C4-2B (cell line): ENCODE measurements around the gene TMOD1.

Experiments
- H3K27ac ChIP-seq: fragments of 450-650 bp; 2 replicates; pipeline ENCODE4 v1.5.1; 2017
- CTCF ChIP-seq: fragments of 450-650 bp; conservative IDR thresholded peaks from 2 replicates; pipeline ENCODE4 v1.5.1; 2017; ENCODE audit warnings: mild to moderate bottlenecking
- ZFX ChIP-seq: fragments of 450-650 bp; IDR thresholded peaks from 2 replicates; pipeline ENCODE4 v1.6.1; 2017

Gene TMOD1

GRCh38 chr9:97632985-97633858 lies 131.8 kb downstream of the TMOD1 start, which contains the start of the genes NCBP1 and TSTD2:
TSS of gene NCBP1 (plus strand) at chr9:97633821. CDS start at chr9:97633882, 61 bp downstream.
TSS of gene TSTD2 (minus strand) at chr9:97633368. CDS start at chr9:97627562, 5,806 bp downstream.
- peak within 1 kb of the TSS; percentile 97 for H3K27ac ChIP-seq
- no peak for TF ChIP-seq CTCF
- peak; percentile 2; the same call in 1 of the 2 replicates for TF ChIP-seq ZFX

- H3K27ac ChIP-seq = peak overlapping the region; percentile 97
- TF ChIP-seq ZFX (peak; percentile 49; the same call in 1 of the 2 replicates), CTCF (no peak)
Measured at GRCh38 chr9:97633859-97634490, 132.5 kb downstream of the TMOD1 start.

- no peak for TF ChIP-seq ZFX
- H3K27ac ChIP-seq = peak overlapping the region; percentile 13
Measured at GRCh38 chr9:97635026-97635425, 133.6 kb downstream of the TMOD1 start.

GRCh38 chr9:97636903-97637302 lies 135.4 kb downstream of the TMOD1 start:
- no peak overlapping the region for H3K27ac ChIP-seq
- no peak for TF ChIP-seq ZFX
- no peak for TF ChIP-seq CTCF

GRCh38 chr9:97638666-97639065 lies 137.2 kb downstream of the TMOD1 start:
- no peak overlapping the region for H3K27ac ChIP-seq
- no peak; the same call in 1 of the 2 replicates for TF ChIP-seq CTCF

- no peak for TF ChIP-seq ZFX
- no peak overlapping the region for H3K27ac ChIP-seq
Measured at GRCh38 chr9:97640325-97640724, 138.9 kb downstream of the TMOD1 start.

- H3K27ac ChIP-seq = no peak overlapping the region
- no peak for TF ChIP-seq CTCF
- no peak for TF ChIP-seq ZFX
Measured at GRCh38 chr9:97645720-97646119, 144.3 kb downstream of the TMOD1 start.

- H3K27ac ChIP-seq = no peak overlapping the region
- TF ChIP-seq ZFX = no peak
- no peak for TF ChIP-seq CTCF
Measured at GRCh38 chr9:97647996-97648395, 146.5 kb downstream of the TMOD1 start.
